ENCODE data around the gene GSDME.

GSDME gene

DNA sequence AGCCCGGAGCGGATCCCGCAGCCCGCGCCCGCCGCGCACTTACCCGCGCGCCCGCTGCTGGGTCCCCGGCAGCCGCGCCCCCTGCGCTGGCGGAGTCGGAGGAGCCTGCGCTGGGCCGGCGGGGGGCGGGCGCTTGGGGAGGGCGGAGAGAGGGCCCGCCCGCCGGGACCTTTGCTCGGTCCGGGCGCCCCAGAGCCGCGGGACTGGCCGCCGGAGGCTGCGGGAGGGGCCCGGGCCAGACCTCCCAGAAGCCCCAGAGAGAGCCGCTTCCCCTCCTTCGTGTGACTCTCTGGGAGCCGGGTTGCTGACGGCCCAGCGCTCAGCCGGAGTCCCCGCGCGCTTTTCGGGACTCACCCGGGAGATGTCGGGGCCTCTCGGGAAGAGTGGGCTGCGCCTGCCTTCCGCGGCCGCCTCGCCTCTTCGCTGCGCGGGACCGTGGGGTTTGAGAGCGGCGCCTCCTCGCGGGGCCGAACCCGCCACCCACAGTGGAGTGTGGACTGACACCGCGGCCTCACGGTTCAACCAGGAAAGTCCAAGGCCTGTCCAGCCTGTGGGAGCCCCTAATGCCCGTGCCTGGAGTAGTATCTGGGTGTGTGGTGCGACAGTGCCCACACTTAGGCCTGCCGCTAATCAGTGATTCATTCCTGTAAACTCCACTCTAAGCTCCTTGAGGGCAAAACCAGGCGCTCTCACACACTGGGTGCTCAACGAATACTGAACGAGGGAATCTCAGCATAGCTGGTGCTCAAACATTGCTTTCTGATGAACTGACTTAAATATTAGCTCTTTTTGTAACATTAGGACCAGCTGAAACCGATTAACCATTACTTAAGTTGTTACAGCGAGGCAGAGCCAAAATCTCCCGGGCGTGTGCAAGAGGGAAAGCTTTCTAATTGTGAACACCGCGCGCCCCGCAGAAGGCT, at the start of gene GSDME:
TSS of gene GSDME (minus strand) at position 112 of the 923 bp plus-strand sequence. CDS start 7,690 bp downstream, outside the sequence.
- DNase-seq (ENCODE audit: low spot score), result peak; percentile 76

DNA sequence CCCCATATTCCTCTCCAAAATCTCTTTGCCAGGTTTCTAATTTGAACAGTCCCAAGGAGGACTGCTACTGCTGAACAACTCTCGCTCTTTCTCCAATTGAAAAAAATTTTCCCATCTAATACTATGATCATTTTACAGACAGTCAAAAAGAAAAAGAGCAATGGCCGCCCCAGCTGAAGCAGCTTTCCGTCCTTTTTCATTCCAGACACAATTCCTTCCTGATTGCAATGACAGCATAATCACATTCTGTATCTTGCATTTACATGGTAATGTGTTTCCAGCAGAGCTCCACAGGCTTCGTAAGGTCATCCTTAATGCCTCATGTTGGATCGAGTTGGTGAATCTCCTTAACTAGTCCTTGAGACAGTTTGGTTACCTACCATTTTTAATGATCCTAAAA, 45.0 kb upstream of the GSDME start:
- no peak for DNase-seq (ENCODE audit: low spot score)

- no peak for DNase-seq (ENCODE audit: low spot score)
Measured at GRCh38 chr7:24801883-24802282, 44.6 kb upstream of the GSDME start.

DNA sequence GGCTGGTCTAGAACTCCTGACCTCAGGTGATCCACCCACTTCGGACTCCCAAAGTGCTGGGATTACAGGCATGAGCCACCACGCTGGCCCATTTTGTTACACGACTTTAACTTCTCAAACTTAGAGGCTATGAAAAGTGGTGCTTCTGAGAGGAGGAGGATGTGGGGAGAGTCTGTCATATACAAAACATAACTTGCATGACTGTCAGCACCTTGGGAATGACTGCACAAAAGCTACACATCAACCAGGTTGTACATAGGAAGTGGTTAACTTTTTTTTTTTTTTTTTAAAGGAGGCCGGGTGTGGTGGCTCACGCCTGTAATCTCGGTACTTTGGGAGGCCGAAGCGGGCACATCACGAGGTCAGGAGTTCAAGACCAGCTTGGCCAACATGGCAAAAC, 43.4 kb upstream of the GSDME start:
- DNase-seq (ENCODE audit: low spot score), result no peak

- no peak for DNase-seq (ENCODE audit: low spot score)
Measured at GRCh38 chr7:24800073-24800472, 42.8 kb upstream of the GSDME start.

DNA sequence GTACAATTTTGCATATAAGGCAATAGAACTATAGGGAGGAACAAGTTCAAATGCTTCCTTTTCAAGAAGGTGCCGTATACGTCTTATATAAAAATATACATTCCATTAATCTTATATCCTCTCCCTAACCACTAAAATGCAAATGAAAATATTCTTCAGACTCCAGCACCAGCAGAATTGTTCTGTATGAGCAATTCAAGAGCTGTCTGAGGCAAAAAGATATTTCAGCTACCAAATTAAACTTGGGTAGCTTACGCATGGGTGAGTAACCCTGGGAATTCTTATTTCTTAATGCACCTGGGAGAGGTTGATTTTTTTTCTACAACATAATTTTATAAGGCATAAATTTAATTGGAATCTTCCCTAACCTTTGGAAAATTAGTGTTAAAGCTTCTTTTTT, 42.2 kb upstream of the GSDME start:
- no peak for DNase-seq (ENCODE audit: low spot score)

GRCh38 chr7:24798261-24798660, 41.0 kb upstream of the GSDME start:
- DNase-seq (ENCODE audit: low spot score), result no peak

- no peak for DNase-seq (ENCODE audit: low spot score)
Measured at GRCh38 chr7:24797270-24797669, 40.0 kb upstream of the GSDME start.

GRCh38 chr7:24795407-24795767, 38.1 kb upstream of the GSDME start:
- no peak for DNase-seq (ENCODE audit: low spot score)

DNA sequence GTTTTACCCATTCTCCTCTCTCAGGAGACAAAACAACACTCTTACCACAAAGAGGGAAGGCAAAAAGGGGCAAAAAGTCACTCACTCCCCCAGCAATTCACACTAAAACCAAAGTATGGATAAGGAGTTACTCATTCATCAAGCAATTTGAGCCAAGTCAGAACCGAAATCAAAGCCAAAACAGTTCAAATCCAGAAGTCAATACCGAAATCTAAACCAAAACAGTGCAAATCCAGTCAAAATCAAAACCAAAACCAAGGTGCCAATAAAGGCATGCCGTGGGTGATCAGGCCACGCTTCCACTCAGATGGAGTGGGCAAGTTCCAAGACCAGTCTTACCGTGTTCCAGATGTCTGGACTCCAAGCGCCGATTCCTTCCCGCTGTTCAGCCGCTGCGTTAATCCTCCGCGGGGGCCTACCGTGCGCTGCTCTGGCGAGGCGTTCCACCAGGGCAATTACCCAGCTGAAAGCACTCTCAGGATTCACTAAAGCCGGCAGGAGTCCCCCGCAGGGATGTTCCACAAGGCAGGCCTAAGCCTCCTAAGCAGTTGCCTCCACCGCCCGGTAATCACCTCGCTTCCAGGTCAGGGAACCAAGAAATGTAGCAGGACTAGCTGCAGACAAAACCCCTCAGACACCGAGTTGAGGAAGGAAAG, 37.6 kb upstream of the GSDME start:
- DNase-seq (ENCODE audit: low spot score), result peak; percentile 30

GRCh38 chr7:24793982-24794648, 36.9 kb upstream of the GSDME start:
- no peak for DNase-seq (ENCODE audit: low spot score)

DNA sequence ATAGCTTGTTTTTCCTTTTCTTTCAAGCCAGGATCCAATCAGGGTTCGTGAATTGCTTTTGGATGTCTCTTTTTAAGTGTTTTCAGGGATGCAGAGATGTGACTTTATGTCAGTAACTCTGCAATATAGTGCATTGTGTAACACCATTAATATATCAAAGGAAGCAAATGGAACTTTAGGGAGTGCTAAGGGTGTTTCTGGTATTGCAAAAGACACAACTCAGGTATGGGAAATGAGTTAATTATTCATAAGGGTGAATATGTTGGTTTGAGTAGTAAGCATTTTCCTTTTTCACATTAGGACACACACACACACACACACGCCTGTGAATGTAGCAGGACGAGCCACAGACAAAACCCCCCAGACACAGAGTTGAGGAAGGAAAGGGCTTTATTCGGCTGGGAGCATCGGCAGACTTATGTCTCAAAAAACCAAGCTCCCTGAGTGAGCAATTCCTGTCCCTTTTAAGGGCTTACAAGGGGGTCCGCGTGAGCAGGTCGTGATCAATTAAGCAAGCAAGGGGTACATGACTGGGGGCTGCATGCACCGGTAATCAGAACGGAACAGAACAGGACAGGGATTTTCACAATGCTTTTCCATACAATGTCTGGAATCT, 31.8 kb upstream of the GSDME start:
- no peak for DNase-seq (ENCODE audit: low spot score)

DNA sequence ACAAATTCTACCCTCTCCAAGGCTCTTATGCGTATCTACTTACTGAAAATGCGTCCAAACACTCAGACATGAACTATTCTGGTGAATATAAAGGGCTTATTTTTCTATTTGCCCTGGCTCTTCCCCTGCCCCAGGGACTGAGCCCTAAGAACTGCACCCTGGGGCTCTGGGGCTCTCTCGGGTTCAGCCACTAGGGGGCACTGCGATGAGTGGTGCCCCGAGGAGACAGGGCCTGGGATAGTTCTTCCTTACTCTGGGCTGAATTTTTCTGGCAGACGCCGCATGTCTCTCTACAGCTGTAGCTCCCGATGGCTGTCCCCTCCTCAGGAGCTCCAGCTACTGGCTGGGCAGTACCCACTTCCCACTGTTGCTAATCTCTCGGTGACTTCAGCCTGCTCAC, 30.8 kb upstream of the GSDME start:
- DNase-seq (ENCODE audit: low spot score), result no peak

DNA sequence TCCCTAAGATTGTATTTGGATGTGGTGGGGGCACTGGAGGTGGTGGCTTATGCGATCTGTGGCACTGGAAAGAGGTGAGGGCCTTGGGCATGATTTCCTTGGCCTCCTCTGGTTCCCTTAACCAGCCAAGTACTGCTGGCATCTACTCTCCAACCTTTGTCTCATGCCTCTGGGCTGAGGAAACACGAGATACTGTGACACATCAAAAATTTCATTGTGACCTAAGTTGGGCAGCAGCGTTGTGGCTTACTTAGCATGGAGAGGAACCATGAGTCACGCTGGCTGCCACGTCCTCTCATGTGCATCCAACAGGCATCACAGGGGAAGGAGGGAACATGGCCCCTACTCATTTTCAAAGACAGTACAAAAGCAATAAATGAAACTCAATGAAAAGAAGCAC, 29.7 kb upstream of the GSDME start:
- DNase-seq (ENCODE audit: low spot score), result no peak

GRCh38 chr7:24786306-24786705, 29.0 kb upstream of the GSDME start:
- no peak for DNase-seq (ENCODE audit: low spot score)

DNA sequence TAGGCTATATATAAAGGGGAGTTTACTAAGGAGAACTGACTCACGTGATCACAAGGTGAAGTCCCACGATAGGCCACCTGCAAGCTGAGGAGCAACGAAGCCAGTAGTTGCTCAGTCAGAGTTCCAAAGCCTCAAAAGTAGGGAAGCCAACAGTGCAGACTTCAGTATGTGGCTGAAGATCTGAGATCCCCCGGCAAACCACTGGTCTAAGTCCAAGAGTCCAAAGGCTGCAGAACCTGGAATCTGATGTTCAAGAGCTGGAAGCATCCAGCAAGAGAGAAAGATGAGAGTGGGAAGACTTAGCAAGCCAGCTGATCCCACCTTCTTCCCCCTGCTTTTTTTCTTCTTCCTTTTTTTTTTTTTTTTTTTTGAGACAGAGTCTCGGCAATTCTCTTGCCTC, 27.0 kb upstream of the GSDME start:
- DNase-seq (ENCODE audit: low spot score), result no peak

GRCh38 chr7:24783698-24784097, 26.4 kb upstream of the GSDME start:
- DNase-seq (ENCODE audit: low spot score), result no peak

DNA sequence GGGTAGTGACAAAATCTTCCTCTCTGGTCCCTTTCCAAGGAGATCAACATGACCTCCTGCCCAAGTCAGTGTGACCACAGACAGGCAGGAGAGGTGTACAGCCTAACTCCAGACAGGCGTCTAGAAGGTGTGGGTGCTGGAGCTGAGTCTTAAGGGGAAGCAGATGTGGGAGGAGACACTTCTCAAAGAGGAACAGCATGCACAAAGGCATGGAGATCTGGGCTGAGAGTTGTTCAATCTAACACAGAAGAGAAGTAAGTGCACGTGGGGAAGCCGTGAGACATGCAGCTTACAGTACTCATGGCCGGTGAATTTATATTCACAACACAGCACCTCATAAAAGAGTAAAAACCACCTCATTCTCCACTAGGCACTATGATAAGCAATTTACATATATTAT, 23.8 kb upstream of the GSDME start:
- DNase-seq (ENCODE audit: low spot score), result no peak

GRCh38 chr7:24779283-24779655, 22.0 kb upstream of the GSDME start:
- no peak for DNase-seq (ENCODE audit: low spot score)

DNA sequence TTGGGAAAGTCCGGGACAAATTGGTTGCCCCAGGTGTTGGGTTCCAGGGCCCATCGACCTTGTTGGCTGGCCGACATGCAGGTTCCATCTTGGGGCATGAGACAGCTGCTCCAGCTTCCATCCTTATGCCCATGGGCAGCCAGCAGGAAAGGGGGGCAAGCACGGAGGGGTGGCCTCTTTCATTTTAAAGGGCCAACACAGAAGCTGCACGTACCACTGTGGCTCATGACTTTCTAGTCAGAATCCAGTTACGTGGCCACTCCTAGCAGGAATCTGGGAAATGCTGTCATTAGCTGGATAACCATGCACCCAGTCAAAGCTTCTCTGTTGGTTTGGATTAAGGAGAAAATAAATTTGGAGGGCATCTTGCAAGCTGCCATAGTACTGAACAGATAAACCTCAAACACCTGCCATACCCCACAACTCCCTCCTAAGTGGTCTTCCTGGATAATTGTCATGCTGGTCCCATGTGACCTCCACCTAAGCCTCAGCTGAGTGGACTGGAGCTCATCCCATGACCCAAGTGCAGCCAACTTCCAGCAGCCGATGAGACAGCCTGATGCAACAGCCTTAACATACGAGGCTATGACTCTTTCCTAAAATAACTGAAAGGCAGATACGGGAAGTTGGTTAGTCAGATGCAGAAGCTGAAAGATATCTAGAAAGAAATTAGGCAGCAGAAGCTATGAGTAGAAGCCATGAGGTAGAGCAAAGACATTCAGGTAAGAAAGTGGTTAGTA, 21.4 kb upstream of the GSDME start:
- no peak for DNase-seq (ENCODE audit: low spot score)

DNA sequence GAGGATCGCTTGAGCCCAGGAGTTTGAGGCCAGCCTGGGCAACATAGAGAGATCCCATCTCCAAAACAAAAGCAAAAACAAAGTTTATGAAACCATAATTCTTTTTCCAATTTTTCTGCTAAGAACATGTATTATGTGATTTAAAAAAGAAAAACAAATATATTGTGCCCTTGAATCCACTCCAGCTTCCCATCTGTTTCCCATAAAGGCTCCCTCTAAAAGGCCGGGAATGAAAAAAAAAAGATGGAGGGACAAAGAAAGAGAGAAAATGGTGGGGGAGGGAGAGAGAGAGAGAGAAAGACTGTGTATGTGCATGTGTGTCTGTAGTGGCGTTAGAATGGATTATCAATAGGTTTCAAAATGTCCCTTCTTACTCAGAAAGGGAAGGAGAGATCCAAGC, 20.5 kb upstream of the GSDME start:
- no peak for DNase-seq (ENCODE audit: low spot score)

DNA sequence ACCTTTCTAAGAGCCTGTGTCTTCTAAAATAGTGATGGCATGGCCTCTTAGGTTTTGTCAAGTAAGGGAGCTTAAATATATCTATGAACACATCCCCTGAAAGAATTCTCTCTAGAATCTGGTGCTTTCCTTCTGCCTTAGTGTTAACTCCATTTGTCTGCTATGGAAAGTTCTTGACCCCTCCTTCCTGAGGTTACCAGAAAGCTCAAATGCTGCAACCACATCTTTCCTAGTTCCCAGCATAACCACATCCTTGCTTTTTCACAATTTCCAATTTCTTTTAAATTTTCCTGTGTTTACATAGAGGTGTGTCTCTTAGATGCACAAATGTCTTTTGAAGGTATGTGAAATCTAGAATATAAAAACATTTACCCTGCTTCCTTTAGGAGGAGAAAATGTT, 16.4 kb upstream of the GSDME start:
- no peak for DNase-seq (ENCODE audit: low spot score)

All from HuH-7.5 (cell line).